GM12872 (cell line): ENCODE data around the gene ACACB.

Source experiments
- CTCF ChIP-seq: IDR thresholded peaks from 3 replicates; pipeline ENCODE4 v1.5.1; 2011; ENCODE audit warnings: low read depth, mild to moderate bottlenecking, low read length, moderate library complexity; ENCODE audit not compliant: insufficient read depth

ACACB gene

GRCh38 chr12:109112720-109113465 is 3.5 kb upstream of the ACACB start:
- TF ChIP-seq CTCF, result no peak

- TF ChIP-seq CTCF, result no peak
These were observed 2.6 kb upstream of the ACACB start for GRCh38 chr12:109113661-109114321.

GRCh38 chr12:109114644-109115043 is 1.7 kb upstream of the ACACB start:
- no peak for TF ChIP-seq CTCF

GRCh38 chr12:109115404-109115757 is 1.0 kb upstream of the ACACB start:
- TF ChIP-seq CTCF, result no peak

- TF ChIP-seq CTCF, result no peak
These were observed 193 bp downstream of the ACACB start for GRCh38 chr12:109116611-109116949.

- TF ChIP-seq CTCF, result no peak
These were observed 3.7 kb downstream of the ACACB start for GRCh38 chr12:109120095-109120494.

- no peak for TF ChIP-seq CTCF
These were observed 4.2 kb downstream of the ACACB start for GRCh38 chr12:109120557-109120956.
